ENCODE results near the gene PTPRM.

The PTPRM gene

DNA sequence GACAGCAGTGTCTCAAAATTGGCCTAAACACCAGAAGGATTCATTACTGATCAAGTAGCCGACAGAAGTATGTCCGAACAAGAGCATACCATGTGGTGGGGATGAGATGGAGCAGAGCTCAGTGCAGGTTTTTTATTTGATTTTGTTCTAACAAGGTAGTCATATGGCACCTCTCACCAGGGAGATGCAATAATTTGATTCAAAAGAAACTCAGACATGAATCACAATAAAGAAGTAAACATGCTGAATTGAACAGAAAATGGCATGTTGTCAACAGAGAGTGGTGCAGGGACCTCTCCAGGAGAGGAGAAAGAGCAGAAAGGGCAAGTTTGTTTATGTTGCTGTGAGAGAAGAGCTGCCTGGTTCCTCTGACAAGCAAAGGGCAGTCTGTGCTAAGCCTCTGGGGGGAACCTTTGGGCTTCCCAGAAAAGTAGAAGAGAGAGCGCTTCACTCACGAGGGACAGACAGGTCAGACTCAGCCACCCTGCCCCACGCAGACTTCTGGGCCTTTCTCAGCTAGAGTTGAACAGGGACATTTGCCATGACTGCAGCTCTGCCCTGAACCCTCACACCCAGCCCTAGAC, 690.8 kb downstream of the PTPRM start:
- peak; percentile 50 for DNase-seq

DNA sequence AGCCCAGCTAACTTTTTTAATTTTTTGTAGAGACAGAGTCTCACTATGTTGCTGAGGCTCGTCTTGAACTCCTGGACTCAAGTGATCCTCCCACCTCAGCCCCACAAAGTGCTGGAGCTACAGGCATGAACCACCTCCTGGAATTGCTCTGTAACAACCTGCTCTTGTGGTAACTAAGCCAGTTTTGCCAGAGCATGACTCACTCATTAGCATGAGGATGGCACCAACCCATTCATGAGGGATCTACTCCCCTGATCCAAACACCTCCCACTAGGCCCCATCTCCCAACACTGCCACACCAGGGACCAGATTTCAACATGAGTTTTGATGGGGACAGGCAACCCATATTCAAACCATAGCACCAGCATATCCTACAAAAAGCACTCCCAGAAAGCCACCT, 693.2 kb downstream of the PTPRM start:
- DNase-seq: no peak

DNA sequence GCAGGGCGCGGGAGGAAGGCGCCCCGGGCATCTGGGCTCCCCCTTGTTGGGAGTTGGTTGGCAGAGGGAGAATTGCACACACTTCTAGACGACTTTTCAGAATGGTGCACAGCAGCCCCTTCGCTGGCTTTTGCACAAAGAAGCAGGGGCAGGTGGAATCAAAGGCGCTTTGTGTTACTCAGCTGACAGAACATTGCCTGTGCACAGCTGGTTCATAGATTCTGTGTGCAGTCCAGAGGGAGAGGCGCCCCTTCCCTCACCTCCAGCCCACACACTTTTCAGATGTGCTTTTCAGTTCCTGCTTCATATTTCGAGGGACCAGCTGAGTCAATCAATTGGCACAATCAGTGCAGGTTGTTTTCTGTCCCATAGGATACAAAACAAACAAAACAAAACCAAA, 693.7 kb downstream of the PTPRM start:
- DNase-seq: no peak

DNA sequence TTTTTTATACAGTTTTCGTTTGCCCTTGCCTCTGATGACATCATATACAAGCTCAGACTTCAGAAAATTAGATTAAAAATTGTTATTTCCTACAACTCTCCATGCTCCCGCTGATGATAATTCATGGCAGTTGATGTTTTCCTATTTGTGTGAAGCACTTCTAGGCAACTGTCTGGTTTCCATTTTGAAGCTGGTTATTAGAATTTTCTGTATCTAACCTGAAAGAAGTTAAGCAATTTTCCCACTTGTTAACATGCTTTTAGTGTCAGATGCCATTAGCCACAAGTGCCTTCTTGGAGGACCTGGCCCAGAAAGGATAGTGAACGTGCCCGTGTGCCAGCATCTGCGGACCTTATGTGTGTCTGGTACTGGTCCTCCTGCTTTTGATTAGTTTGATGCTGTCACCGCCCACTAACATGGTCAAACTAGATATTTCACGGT, 694.6 kb downstream of the PTPRM start:
- DNase-seq: no peak

DNA sequence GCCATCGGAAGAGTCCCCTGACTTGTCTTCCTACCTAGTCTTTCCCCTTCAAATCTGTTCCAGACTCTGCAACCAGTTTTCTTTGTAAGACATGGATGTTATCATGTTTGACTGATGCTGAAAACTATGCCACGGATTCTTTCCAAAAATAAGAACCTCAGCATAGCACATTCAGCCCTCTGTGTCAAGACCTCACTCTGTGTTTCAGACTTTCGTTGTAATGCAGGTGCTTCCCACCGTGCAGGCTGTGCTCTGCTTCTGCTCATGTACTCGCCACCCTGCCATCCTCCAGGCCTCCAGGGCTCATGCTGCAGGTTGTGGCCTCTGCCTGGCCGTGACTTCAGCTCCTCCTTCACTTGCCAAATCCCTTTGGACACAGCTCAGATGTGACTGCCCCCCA, 695.1 kb downstream of the PTPRM start:
- DNase-seq: no peak

DNA sequence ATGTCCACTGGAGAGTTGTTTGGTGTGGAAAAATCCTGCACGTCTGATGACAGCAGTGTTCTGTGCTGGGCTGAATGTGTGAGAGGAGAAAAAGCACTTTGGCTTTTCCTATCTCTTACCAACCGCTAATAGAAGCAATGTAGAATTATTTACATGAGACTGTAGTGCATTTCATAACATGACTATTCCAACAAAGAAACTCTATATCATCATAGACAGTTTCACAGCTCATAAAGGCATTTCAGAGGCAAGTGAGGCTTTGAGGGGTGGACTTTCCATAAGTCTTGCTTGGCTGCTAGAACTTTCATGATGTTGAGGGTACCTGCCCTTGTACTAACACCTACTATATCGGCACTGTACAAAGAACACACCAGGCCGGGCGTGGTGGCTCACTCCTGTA, 697.0 kb downstream of the PTPRM start:
- DNase-seq: no peak

DNA sequence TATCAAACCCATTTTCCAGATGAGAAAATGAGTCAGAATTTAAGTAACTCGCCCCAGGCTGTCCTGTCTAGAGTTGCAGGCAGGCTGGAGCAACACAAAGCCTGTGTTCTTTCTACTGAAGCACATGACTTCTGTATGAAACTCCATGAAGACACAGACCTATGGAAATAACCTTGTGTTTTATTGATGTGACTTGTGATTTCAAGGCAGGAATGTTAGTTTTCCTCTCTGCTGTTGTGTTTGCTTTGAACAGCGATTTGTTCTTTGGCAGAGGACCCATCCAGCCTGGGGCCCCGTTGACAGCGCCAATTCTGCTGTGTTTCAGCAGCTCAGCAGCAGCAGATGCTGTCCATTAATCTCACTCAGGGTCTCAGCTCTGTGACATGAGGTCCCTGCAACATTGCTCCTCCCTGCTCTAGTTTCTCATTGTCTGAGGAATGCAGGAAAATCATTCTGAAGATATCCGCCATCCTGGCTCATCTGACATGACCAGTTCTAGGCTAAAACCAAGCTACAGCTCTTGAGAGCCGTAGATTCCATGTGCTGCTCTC, 697.8 kb downstream of the PTPRM start:
- DNase-seq: peak; percentile 66

DNA sequence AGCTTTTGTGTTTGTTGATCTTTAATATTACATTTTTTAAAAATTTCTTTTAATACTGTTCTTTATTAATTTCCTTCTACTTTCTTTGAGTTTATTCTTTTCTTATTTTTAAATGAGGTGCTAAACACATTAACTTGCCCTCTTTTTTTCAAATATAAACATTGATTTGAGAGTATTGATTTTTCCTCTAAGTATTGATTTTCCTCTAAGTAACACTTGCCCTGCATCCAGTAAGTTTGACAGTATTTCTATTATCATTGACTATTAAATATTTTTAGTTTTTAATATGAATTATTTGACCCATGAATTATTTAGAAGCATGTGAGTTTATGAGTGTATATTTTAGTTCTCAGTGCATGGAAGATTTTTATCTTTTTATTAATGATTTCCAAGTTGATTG, 705.1 kb downstream of the PTPRM start:
- no peak for DNase-seq

DNA sequence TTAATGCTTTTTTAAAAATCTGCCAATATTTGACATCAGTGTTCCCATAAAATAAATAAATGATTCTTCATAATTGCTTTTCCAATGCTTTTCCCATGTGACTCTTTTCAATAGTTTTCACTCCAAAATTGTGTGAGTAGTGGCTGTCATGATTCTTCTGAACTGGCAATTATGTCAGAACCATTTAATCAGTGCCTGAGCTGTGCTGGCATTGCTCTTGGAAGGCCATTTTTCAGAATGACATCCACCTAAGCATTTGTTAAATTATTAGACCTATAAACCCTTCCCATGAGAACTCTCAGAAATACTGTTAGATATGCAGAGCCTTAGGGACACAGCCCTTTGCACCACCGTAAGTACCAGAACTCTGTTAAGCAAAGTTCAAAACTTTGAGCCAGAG, 707.3 kb downstream of the PTPRM start:
- DNase-seq: no peak

DNA sequence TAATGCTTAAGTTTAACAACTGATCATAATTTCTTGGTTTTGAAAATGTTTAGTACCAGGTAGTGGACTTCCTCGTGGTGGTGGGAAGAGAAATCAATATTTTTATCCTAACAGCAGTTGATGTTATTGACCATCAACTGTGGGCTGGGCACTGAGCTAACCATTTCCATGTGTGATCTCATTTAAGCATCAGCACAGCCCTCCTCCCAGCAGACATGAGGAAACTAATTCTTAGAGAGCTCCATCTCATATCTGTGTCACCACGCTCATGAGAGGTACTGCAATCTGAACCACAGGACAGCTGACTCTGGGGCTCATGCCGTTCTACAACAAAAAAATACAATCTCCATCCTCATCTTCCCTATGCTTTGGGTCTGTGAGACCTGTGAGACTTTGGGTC, 709.3 kb downstream of the PTPRM start:
- DNase-seq: no peak

DNA sequence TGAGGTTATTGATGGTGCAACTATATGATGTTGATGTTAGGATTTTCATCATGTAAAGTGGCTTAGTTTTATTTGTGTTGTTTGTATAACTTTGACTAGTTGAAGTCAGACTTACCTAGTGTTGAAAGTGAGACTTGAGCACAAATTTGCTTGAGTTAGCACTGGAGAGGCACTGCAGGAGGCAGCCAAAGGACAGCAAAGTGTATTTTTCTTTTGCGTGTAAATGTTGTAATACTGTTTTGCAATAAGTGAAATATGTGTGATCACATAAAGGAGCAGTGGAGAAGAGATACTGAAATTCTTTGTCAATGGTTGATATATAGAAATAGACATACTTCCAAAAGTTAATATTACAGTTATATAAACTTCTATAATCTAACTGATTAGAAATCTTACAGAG, 710.2 kb downstream of the PTPRM start:
- no peak for DNase-seq

DNA sequence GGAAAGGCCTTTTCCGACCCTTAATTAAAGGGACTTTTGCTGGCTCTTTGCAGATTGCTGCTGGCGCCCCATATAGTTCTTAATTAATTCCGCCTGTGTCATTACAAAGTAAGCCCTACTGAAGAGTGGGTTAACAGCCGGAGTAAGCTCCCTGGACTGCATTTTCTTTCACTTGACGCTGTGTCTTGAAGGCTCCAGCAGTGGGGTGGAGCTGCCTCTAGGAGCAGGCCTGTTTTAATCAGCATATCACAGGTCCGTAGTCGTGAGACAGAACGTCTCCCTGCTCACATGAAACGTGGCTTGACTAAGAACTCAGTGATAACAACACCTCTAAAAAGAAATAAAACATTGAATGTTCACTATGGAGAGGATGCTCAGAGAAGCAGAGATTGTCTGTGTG, 712.2 kb downstream of the PTPRM start:
- no peak for DNase-seq

DNA sequence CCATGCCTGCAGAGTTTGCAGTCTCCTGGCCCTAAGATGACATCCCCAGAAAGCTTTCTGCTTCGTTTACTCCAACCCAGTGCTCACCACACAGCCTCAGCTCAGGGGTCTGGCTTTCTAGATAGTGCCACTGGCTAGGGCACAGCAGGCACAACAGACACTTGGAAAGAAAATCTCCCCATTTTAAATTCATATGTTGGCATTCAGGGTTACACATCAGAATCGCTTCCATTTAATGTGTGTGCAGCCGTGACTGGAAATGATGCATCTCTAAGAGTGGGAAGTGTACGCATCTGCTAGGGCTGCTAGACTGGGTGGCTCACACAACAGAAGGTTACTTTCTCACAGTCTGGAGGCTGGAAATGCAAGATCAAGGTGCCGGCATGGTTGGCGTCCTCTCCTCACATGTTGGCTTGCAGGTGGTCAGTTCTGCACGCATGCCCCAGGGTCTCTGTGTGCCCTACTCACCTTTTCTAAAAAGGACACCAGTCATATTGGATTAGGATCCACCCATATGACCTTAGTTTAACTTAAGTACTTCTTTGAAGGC, 712.7 kb downstream of the PTPRM start:
- DNase-seq: no peak

DNA sequence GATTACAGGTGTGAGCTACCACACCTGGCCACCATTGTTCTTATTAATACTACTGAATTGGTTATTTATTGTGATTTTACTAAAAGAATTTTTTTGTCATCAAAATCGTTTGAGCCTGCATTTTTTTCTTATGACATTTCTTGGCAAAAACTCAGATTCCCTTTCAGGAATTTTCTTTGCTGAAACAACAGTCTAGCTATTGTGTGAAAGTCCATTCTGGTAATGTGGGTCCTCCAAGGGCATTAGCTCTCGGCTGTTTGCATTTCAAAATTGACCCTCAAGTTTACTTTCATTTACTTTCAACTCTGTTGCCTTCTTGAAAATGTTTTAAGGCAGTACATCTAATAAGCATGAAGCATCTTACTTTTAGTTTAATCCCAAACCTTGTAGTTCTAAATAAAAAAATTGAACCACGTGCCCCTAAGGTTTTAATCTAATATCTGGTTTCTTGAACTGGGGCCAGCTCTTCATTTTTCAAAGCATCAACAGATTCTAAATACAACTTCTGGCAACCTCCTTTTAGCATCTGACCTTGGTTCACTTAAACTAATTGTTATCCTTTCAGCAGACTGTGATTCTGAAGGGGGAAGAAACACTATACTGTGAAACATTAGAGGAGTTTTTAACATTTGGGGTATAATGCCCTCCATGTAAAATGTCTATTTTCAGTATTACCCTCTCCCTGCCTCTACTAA, 716.9 kb downstream of the PTPRM start:
- DNase-seq: no peak

DNA sequence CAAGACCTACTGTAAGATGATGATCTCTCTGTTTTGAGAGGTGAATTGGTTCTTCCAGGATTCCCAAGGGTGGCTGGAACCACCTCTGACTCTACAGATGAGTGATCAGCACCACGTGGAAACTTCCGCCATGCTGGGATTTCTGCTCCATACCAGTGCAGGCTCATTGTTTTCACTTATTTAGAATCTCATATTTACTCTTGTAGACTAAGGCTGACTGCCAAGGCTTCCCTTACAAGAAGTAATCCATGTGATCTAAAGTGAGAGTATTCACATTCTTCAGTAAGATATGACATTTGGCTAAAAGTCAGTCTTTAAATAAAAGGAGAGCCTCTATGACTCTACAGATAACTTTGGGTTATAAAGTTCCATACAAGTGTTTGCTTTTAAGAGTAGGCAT, 719.2 kb downstream of the PTPRM start:
- DNase-seq: no peak

DNA sequence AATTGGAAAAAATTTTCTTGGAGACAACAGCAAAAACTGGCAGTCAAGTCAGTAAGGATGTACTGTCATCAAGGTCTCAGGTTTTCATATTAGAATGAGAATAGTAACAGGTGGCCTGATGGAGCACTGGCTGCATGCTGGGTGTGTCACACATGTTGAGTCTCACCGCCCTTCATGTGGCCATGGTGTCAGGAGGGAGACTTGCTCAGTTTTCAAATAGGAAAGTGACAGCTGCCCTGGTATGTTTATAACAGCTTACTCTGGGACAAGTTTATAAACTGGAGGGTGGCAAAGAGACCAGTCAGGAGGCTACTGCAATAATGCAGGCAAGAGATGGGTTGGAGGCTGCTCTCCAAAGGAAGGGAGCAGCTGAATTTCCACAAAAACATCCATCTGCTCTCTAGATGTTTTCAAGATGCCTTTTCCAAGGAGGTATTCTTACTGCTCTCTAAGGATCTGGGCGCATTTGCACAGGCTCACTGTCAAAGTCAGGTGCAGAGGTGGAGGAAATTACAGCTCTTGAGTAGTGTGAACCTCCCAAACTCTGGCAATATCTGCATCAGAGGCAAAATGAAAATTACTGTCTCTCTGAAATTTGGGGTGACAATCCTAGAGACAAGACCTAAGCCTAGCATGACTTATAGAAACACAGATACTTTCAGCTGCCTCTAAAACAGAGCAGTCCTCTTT, 720.2 kb downstream of the PTPRM start:
- DNase-seq: no peak

DNA sequence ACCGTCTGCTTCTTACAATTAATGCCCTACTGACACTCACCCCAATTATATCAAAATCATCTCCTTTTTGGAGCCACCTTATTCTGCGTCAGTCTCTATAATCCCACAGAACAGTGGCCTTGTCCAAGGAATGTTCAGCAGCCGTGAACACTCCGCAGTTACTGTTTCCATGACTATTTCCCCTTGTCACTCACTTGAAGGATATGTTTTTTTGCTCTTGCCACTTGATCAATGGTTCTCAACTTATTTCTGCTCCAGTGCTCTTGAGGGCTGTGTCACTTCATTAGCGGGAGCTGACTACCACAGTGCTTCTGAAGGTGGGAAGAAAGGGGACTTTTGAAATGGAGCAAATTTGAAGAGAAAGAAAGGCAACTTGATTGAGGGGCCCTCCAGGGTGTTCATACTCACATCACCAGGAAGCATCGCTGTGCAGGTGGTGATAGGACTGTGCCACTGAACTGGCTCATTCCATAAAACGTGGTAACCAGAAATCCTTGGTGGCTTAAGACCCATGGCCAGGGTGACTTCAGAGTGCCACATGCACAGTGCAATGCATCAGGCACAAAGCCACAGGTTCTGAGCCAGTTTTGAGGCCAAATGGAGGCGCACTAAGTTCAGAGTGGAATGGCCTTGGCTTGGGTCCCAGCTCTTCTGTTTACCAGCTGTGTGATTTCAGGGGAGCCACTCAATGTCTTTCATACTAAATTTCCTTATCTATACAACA, 721.5 kb downstream of the PTPRM start:
- DNase-seq: no peak

DNA sequence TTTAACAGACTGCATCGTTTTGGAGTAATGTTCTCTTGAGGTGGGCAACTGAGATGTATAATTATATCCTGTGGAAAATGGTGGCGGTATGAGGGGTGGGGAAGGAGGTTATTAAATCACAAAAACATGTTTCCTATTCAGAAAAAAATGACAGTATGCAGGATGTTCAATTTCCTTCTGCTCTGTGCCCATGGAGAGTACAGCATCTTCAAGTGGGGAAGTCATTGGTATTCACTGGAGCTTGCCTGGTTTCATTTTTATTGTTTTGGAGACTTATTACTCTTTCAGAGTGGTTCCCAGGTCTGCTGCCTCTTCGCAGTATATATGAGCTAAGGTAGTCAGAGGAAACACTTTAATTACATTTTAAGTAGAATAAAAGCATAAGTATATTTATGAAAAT, 723.3 kb downstream of the PTPRM start:
- DNase-seq: no peak

DNA sequence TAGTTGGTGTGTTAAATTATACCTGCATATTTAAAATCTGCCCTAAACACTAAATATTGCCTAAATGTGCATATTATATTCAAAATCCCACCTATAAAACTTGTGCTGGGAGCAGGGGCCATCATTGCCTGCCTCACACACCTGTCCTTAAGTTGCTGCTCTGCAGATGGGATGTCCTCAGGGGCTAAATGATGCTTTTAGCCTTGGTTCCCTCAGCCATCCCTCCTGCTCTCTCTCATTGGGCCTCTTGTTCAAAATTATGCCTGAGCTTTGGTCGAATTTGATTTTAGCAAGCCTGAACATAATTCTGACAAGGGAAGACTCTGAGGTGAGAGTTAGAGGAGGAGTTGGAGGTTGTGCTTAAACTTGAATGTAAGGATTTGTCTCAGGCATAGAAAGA, 723.8 kb downstream of the PTPRM start:
- DNase-seq: no peak

DNA sequence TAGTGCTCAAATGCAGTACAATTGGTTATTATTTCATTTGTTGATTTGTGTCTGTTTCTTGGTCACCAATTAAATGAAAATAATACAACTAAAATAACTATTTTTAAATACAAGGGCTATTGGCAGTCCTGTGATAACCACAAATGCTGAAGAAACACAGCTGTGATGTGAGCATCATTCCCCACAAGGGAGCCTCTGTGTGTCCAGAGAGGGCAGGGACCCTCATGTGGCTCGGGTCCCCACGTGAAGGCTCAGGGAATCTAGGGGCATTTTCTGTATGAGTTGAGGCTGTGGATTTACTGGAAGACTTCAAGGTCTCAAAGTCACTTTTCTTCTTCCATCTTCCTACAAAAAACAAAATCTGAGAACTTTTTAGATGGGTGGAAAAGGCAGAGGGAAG, 726.1 kb downstream of the PTPRM start:
- DNase-seq: no peak

DNA sequence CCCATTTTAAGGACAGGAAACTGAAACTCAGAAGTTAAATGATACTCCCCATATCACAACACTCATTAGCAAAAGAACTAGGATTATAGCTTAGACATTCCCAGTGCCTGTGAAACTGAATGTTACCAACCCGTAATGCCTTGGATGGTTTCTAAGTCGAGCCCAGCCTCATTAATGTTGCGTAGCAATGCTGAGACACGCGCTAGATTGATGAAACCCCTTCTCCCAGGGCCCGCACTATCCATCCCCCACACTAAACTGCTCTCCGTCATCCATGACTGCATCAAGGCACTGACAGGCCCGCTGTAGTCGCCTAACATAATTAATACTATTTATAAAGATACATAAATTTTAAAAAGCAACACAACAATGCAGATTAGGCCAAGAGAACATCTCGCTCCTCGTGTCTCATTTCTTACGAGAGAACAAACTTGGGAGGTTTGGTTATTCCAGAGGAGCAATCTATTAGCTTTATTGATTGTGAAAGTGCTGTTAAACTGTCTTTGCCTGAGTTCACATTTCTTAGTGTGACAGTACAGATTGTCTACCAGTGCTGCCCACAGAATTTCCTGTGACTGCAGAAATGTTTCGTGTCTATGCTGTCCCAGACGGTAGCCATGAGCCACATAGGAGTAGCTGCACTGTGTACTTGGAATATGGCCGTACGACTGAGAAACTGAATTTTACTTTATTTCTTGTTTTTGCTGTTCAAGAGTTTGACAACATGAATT, 729.9 kb downstream of the PTPRM start:
- no peak for DNase-seq

DNA sequence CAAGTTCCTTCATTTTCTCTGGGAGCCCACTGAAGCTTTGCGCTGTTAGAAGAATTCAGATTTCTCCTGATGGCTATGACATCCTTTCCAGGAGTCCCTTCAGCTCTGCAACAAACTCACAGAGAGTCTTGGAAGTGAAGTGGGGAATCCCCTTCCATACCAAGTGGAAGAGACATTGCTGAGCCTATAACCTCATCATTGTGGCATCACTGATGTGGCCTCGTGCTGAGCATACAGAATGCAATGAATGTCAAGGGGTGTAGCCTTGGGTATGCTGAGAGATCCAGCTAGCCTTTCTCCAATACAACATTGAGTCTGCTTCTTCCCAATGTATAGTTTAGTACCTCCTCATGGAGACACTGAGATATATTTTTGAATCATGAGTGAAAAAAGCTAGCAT, 731.1 kb downstream of the PTPRM start:
- no peak for DNase-seq
